Sigmoid colon (tissue), 7 donors: ENCODE measurements around the gene ZNF18. TPM values are rescaled to one million over a fixed set of nuclear protein-coding genes. Genes with fewer than 3 reads are reported as not detected.

ENCODE experiments used
- DNase-seq: peaks from one replicate; pipeline ENCODE4 v3.0.0-alpha.2; 2019
- H3K27ac ChIP-seq, 4 donors: fragments of 200-600 bp; sonication (generic); one replicate each; pipeline ENCODE4 v1.5.1; 2016 to 2019; ENCODE audit warnings: mild to moderate bottlenecking in 1 of 4
- H3K27me3 ChIP-seq, 3 donors: fragments of 200-600 bp; sonication (generic); one replicate each; pipeline ENCODE4 v1.5.1; 2019; ENCODE audit warnings: mild to moderate bottlenecking in 1 of 3
- H3K36me3 ChIP-seq, 4 donors: fragments of 200-600 bp; sonication (generic); one replicate each; pipeline ENCODE4 v1.5.1; 2016 to 2019
- H3K4me1 ChIP-seq, 4 donors: fragments of 200-600 bp; sonication (generic); one replicate each; pipeline ENCODE4 v1.5.1; 2017 to 2019
- H3K4me3 ChIP-seq, 4 donors: fragments of 200-600 bp; sonication (generic); one replicate each; pipeline ENCODE4 v1.5.1; 2017 to 2019; ENCODE audit warnings: mild to moderate bottlenecking in 2 of 4, moderate library complexity in 1 of 4
- H3K9me3 ChIP-seq, 4 donors: fragments of 200-600 bp in 3 of 4; sonication (generic) in 3 of 4; one replicate each; pipeline versions ENCODE4 v1.5.1 to v1.6.1; 2013 to 2019
- CTCF ChIP-seq, 4 experiments: fragments of 450-650 bp in 3 of 4; fragments of 200-600 bp in 1 of 4; IDR thresholded peaks; one replicate each; pipeline ENCODE4 v1.5.1; 2016 to 2019; ENCODE audit warnings: antibody characterized with exemption in 4 of 4, mild to moderate bottlenecking in 3 of 4, moderate library complexity in 2 of 4
- EP300 ChIP-seq, 4 donors: sonication (generic); formaldehyde crosslinking; IDR thresholded peaks; one replicate each; pipeline ENCODE4 v1.6.1; 2017; ENCODE audit warnings: antibody characterized with exemption in 4 of 4
- POLR2A ChIP-seq, 2 donors: fragments of 450-650 bp; IDR thresholded peaks; one replicate each; pipeline ENCODE4 v1.6.1; 2016; ENCODE audit warnings: antibody characterized with exemption in 2 of 2, mild to moderate bottlenecking in 2 of 2, moderate library complexity in 2 of 2
- POLR2AphosphoS5 ChIP-seq, 4 donors: sonication (generic); formaldehyde crosslinking; IDR thresholded peaks; one replicate each; pipeline ENCODE4 v1.6.1; 2017; ENCODE audit warnings: antibody characterized with exemption in 4 of 4
- WGBS, 2 donors: extraction: QIAGEN DNeasy Blood & Tissue Kit; methylation state at CpG; one replicate each; pipeline ENCODE4 v1.1.7; 2013; 5-methylcytosine and 5-hydroxymethylcytosine counted together
- intact Hi-C: fragments of 100-400 bp; cut with DNase I; formaldehyde crosslinking; loops from one replicate; pipeline ENCODE4 v1.15.1; 2023
- polyA plus RNA-seq, 3 donors: library from polyadenylated mRNA; stranded (reverse); fragments of 200-250 nt; gene quantifications; one replicate each; pipeline ENCODE4 v1.2.3, GENCODE V29; 2013
- small RNA-seq, 3 donors: library from RNA; depleted of rRNA; stranded (forward); fragments of <200 nt; gene quantifications; one replicate each; pipeline ENCODE3, GENCODE V24; 2016
- total RNA-seq, 4 donors: library from RNA; depleted of rRNA; stranded (reverse); fragments of >200 nt; gene quantifications; one replicate each; pipeline ENCODE4 v1.1.0, GENCODE V29; 2016
- donor health status: healthy with polysubstance abuse.
- donor health status: Bipolar disorder and iron deficiency.
- donor health status: healthy.

Gene ZNF18
- total and polyA plus RNA-seq, 7 donors: 3.0 to 8.9 (median 5.5) TPM

- intact Hi-C loops: no loop called here
- Histone ChIP-seq H3K27me3 (no peaks in the 10 kb centered on the region), H3K4me1 (no peaks in the 10 kb centered on the region), H3K27ac (no peak overlapping the region), H3K9me3 (no peaks in the 10 kb centered on the region), H3K36me3 (no peaks in the 10 kb centered on the region), H3K4me3 (no peak overlapping the region)
- TF ChIP-seq CTCF (IDR thresholded peaks at IDR 0.05) (peak; percentile 30 to 57 (median 44)), POLR2A (IDR thresholded peaks at IDR 0.05) (no peak)
- 42 to 46% methylated on average over 14 of the region's 14 CpGs for WGBS, 2 donors
- DNase-seq: no peak
These were observed 61.4 kb downstream of the ZNF18 start for GRCh38 chr17:11935734-11936406.

- no peak overlapping the region for H3K4me3 ChIP-seq
- no peak for DNase-seq
- 89 to 91% methylated on average over 10 of the region's 10 CpGs for WGBS, 2 donors
These were observed 64.9 kb downstream of the ZNF18 start for GRCh38 chr17:11932337-11932898.

GRCh38 chr17:11928436-11928835 lies 68.8 kb downstream of the ZNF18 start:
- H3K36me3 ChIP-seq: no peaks in the 10 kb centered on the region
- TF ChIP-seq EP300 (IDR thresholded peaks at IDR 0.05): no peak
- intact Hi-C loops: no loop called here
- 49 to 60% methylated on average over 4 of the region's 4 CpGs for WGBS, 2 donors
- H3K27ac ChIP-seq: no peak overlapping the region
- DNase-seq: no peak
- H3K4me3 ChIP-seq: no peak overlapping the region
- no peaks in the 10 kb centered on the region for H3K4me1 ChIP-seq
- no peaks in the 10 kb centered on the region for H3K9me3 ChIP-seq
- no peaks in the 10 kb centered on the region for H3K27me3 ChIP-seq

More at GRCh38 chr17:11932337-11932898, 64.9 kb downstream of the ZNF18 start:
- no peak for TF ChIP-seq EP300 (IDR thresholded peaks at IDR 0.05)
- TF ChIP-seq POLR2AphosphoS5 (IDR thresholded peaks at IDR 0.05): no peak
- TF ChIP-seq POLR2A (IDR thresholded peaks at IDR 0.05): no peak
- no peak for TF ChIP-seq CTCF (IDR thresholded peaks at IDR 0.05)
- intact Hi-C loops: no loop called here
- no peak overlapping the region for H3K27ac ChIP-seq
- no peaks in the 10 kb centered on the region for H3K27me3 ChIP-seq
- H3K4me1 ChIP-seq: no peaks in the 10 kb centered on the region
- no peaks in the 10 kb centered on the region for H3K36me3 ChIP-seq
- no peaks in the 10 kb centered on the region for H3K9me3 ChIP-seq

Small RNA genes within 50 kb of the gene (small RNA-seq; reads per million reads assigned to genes)
- gene RNU11-2P: 0 reads per million in 3 donors

Other genes with a start within 250 kb of the ZNF18 start
- 10 to 100 TPM; 27.4 to 41.3 (median 33.2) TPM for gene MAP2K4, start 23.4 kb upstream of the ZNF18 start, total RNA-seq
- 10 to 100 TPM; 13.5 to 19.0 (median 15.6) TPM for gene MAP2K4, start 23.4 kb upstream of the ZNF18 start, polyA plus RNA-seq